ENCODE measurements around the gene NPAT.
"Not testable (repeated sequence)": the region's sequence is repeated elsewhere in the genome, so short reads cannot be mapped to it uniquely, and the experiment has no call there.

Gene NPAT

DNA sequence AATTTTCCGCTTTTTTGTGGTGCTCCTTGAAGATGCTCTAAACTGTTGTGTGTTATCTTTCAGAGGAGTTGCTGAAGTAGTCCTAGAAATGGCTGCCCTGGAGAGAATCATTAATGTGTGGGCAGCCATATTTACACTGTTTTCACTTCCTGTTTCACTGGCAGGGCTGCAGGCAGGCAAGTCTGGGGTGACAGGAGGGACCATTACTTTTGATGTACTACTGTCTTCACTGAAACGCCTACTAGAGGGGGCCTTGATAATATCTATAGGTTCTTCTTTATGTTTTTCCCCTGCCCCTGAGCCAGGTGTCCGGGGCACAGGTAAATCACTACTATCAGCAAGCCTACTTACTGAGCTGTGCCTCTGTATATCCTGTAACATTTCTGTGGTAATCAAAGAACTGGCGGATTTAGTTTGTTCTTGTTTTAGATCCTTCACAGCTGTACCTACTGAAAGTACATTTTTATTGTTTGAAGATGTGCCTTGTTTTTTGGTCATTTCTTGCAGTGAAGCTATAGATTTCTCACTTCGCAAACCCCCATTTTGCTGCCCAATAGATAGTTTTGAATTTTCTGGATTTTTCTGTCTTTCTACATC lies 61.4 kb downstream of the NPAT start:
- H3K36me3 ChIP-seq: peaks cover 89 to 100% (median 96%) of the 10 kb centered on the region in 11 experiments
- H3K9me3 ChIP-seq (replicated peaks in 1 of 11): no peaks in the 10 kb centered on the region
- H3K27ac ChIP-seq: peak overlapping the region in 5 of 11 experiments; percentile 13 to 41 (median 14); a peak in 8 of 22 replicates

DNA sequence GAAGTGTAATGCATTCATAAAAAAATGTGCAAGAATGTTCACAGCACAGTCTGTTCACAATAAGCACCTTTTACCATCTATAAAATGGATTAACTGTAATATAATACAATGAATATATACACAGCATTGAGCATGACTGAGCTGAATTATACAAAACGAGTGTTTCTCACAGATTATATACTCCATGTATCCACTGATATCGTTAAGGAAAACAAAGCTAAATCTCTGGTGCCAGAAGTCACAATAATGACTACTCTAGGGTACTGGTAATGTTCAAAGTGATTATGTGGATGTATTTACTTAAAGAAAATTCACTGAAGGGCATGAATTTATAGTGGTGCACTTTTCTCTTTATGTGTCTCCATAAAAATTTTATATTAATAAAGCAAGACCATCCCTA lies 67.8 kb downstream of the NPAT start:
- H3K9me3 ChIP-seq (replicated peaks in 1 of 11): no peaks in the 10 kb centered on the region
- H3K9ac ChIP-seq: no peak overlapping the region
- no peaks in the 10 kb centered on the region for H3K4me1 ChIP-seq
- H3K4me3 ChIP-seq: no peak overlapping the region
- H3K36me3 ChIP-seq: peaks cover 68 to 100% (median 94%) of the 10 kb centered on the region in 11 experiments
- H4K20me1 ChIP-seq: no peaks in the 10 kb centered on the region
- no peak overlapping the region for H3K27ac ChIP-seq
- no peak overlapping the region for H3K4me2 ChIP-seq
- no peak for TF ChIP-seq Cebpa-rat (IDR thresholded peaks at IDR 0.05)
- no peaks in the 10 kb centered on the region for H3K27me3 ChIP-seq

More for the DNA sequence above, 61.4 kb downstream of the NPAT start:
- Histone ChIP-seq H3K27me3 (no peaks in the 10 kb centered on the region), H3K9ac (no peak overlapping the region), H3K4me3 (no peak overlapping the region), H3K4me1 (peaks cover 0 to 16% (median 6%) of the 10 kb centered on the region in 10 experiments; a peak in 10 of 20 replicates), H4K20me1 (no peaks in the 10 kb centered on the region), H3K4me2 (no peak overlapping the region)
- no peak for TF ChIP-seq Cebpa-rat (IDR thresholded peaks at IDR 0.05)

DNA sequence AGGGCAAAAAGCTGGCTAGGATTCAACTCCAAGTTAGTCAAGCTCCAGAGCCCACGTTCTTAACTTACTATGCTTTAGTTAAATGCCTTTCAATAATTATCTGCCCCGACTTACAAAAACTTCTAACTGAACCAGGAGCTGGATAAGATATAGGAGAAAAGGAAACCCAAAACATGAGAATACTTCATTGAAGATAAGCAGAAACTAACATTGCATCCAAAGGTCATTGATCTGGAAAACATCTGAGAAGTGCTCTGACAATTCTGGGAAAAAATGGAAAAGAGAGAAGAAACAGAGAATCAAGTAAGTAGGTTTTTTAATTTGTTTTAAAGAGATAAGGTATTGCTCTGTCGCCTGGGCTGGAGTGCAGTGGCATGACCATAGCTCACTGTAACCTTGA lies 73.9 kb downstream of the NPAT start:
- no peak overlapping the region for H3K27ac ChIP-seq
- TF ChIP-seq Cebpa-rat (IDR thresholded peaks at IDR 0.05): no peak
- no peaks in the 10 kb centered on the region for H4K20me1 ChIP-seq
- H3K4me1 ChIP-seq: no peaks in the 10 kb centered on the region
- H3K9ac ChIP-seq: no peak overlapping the region
- H3K4me3 ChIP-seq: no peak overlapping the region
- no peak overlapping the region for H3K4me2 ChIP-seq
- no peaks in the 10 kb centered on the region for H3K27me3 ChIP-seq
- no peaks in the 10 kb centered on the region for H3K9me3 ChIP-seq (replicated peaks in 1 of 11)
- peaks cover 93 to 100% (median 98%) of the 10 kb centered on the region in 11 experiments for H3K36me3 ChIP-seq

DNA sequence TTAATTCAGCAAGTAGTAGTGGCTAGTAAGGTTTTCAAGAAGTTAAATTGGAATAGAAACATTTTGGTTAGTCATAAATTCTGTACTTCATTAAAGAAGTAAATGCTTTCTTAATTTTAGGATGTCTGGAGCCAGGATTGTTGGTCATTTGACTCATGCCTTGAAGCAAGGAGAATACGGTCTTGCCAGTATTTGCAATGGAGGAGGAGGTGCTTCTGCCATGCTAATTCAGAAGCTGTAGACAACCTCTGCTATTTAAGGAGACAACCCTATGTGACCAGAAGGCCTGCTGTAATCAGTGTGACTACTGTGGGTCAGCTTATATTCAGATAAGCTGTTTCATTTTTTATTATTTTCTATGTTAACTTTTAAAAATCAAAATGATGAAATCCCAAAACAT lies 75.3 kb downstream of the NPAT start:
- Histone ChIP-seq H4K20me1 (no peaks in the 10 kb centered on the region), H3K9me3 (replicated peaks in 1 of 11) (no peaks in the 10 kb centered on the region), H3K27me3 (no peaks in the 10 kb centered on the region), H3K27ac (no peak overlapping the region), H3K4me2 (no peak overlapping the region), H3K36me3 (peaks cover 98 to 100% (median 100%) of the 10 kb centered on the region in 11 experiments), H3K9ac (no peak overlapping the region), H3K4me3 (no peak overlapping the region), H3K4me1 (no peaks in the 10 kb centered on the region)
- no peak for TF ChIP-seq Cebpa-rat (IDR thresholded peaks at IDR 0.05)

DNA sequence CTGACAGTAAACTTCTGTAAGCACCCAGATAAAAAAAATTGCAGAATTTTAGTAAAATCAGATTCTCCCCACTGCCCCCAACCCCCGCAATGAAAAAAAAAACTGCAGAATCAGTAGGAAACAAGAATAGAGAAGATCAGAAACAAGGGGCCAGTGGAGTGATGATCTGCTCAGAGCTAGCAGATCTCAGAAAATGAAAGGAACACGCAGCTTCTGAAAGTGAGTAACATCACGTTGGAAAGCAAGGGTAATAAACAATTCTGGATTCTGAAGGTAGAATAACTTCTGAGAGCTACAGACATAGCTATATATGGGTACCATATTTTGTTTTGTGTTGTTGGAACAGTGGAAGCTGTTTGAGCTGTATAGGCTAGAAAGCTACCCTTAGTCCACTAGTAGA lies 77.8 kb downstream of the NPAT start:
- no peaks in the 10 kb centered on the region for H3K27me3 ChIP-seq
- no peak for TF ChIP-seq Cebpa-rat (IDR thresholded peaks at IDR 0.05)
- H3K4me2 ChIP-seq: no peak overlapping the region
- H3K4me1 ChIP-seq: no peaks in the 10 kb centered on the region
- H3K9me3 ChIP-seq (replicated peaks in 1 of 11): no peaks in the 10 kb centered on the region
- no peak overlapping the region for H3K27ac ChIP-seq
- peaks cover 94 to 100% (median 96%) of the 10 kb centered on the region in 11 experiments for H3K36me3 ChIP-seq
- H4K20me1 ChIP-seq: no peaks in the 10 kb centered on the region
- no peak overlapping the region for H3K4me3 ChIP-seq
- no peak overlapping the region for H3K9ac ChIP-seq

DNA sequence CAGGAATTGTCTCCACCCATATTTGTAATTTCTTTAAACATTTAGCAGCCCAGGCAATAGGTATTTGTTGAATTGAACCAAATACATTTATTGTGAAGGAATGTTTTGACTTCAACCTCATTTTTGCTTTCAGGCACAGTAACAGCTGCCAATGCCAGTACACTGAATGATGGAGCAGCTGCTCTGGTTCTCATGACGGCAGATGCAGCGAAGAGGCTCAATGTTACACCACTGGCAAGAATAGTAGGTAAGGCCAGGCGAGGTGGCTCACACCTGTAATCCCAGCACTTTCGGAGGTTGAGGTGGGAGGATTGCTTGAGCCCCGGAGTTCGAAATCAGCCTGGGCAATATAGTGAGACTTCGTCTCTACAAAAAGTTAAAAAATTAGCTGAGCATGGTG lies 80.1 kb downstream of the NPAT start:
- no peaks in the 10 kb centered on the region for H3K9me3 ChIP-seq (replicated peaks in 1 of 11)

DNA sequence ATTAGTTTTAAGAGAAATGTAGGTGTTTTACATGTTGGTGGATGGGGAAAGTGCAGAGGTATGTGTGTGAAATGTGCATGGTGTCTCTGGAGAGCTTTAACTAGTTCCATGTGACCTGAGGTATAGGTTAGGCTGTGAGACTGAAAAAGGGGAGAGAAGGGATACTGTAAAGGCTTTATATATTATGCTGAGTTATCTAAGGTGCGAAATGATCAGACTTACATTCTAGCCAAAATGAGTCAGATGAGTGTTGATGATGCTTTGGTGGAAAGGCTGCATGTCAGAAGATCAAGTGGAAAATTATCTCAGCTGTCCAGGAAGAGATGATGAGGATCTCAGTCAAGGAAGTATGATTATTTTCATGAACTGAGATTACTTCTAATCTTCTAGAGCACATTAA lies 85.2 kb downstream of the NPAT start:
- Histone ChIP-seq H3K4me3 (no peak overlapping the region), H3K27ac (no peak overlapping the region), H3K9me3 (replicated peaks in 1 of 11) (no peaks in the 10 kb centered on the region), H3K27me3 (no peaks in the 10 kb centered on the region), H3K4me1 (no peaks in the 10 kb centered on the region), H3K4me2 (no peak overlapping the region), H3K36me3 (peaks cover 53 to 95% (median 81%) of the 10 kb centered on the region in 11 experiments), H3K9ac (no peak overlapping the region), H4K20me1 (peaks cover 0 to 4% (median 0%) of the 10 kb centered on the region in 11 experiments; a peak in 1 of 22 replicates)
- TF ChIP-seq Cebpa-rat (IDR thresholded peaks at IDR 0.05): no peak

More for the DNA sequence above, 80.1 kb downstream of the NPAT start:
- Histone ChIP-seq H4K20me1 (no peaks in the 10 kb centered on the region), H3K4me2 (no peak overlapping the region), H3K36me3 (peaks cover 83 to 100% (median 92%) of the 10 kb centered on the region in 11 experiments), H3K4me3 (no peak overlapping the region), H3K27ac (no peak overlapping the region), H3K27me3 (no peaks in the 10 kb centered on the region), H3K4me1 (no peaks in the 10 kb centered on the region), H3K9ac (no peak overlapping the region)
- TF ChIP-seq Cebpa-rat (IDR thresholded peaks at IDR 0.05): no peak

DNA sequence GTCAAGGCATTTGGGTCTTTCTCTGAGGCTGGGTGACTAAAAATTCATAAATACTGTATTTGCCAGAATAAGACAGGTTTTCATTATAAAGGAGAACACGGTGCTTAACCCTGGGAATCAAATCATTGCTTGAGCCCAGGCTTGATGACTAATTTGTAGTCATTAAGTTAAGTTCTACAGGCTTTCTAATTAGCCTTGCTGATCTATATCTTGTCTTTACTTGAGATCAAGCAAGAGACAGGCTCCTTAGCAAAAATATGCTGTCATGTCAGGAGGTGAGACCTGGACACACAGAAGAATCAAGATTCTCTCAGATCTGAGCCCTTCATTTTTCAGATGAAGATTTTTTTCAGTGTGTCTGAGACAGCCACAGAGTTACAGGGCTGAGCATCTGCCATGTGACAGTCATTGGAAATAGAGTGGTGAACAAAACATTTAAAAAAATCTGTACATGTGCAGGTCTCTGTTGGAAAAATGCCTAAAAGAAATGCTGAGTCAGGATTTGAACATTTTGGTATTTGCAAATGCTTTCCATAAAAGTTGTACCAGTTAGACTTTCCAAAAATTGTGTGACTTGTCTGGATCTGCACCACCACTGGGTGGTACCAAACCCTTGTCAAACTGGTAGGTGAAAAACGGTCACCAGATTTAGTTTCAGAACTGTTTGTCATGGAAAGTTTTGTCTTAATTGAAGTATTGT lies 86.4 kb downstream of the NPAT start:
- Histone ChIP-seq H3K27me3 (no peaks in the 10 kb centered on the region), H3K4me3 (no peak overlapping the region), H3K9ac (no peak overlapping the region), H3K4me1 (no peaks in the 10 kb centered on the region), H3K4me2 (no peak overlapping the region), H4K20me1 (peaks cover 0 to 4% (median 0%) of the 10 kb centered on the region in 11 experiments; a peak in 1 of 22 replicates), H3K27ac (no peak overlapping the region), H3K9me3 (replicated peaks in 1 of 11) (no peaks in the 10 kb centered on the region), H3K36me3 (peaks cover 49 to 88% (median 72%) of the 10 kb centered on the region in 11 experiments)
- no peak for TF ChIP-seq Cebpa-rat (IDR thresholded peaks at IDR 0.05)

DNA sequence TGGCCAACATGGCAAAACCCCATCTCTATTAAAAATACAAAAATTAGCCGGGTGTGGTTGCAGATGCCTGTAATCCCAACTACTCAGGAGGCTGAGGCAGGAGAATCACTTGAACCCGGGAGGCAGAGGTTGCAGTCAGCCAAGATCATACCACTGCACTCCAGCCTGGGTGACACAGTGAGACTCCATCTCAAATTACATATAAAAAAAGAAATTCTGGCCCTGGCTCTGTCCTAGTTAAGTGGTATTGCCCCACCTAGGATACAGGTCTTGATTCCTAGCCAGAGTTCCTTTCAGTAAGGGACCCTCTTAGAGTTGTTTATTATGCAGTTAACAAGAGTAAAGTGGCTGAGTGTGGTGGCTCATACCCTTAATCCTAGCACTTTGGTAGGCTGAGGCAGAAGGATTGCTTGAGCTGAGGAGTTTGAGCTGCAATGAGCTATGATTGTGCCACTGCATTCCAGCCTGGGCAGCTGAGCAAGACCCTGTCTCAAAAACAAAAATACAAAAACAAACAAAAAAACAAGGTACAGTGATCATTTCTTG lies 89.4 kb downstream of the NPAT start:
- not testable (repeated sequence) for H3K4me3 ChIP-seq; H3K27me3 ChIP-seq; H3K9ac ChIP-seq; H3K27ac ChIP-seq; H3K9me3 ChIP-seq (replicated peaks in 1 of 11); H4K20me1 ChIP-seq; H3K4me1 ChIP-seq; H3K4me2 ChIP-seq
- H3K36me3 ChIP-seq: peaks cover 29 to 82% (median 51%) of the 10 kb centered on the region in 11 experiments

All from BLaER1 treated with 17β-estradiol and CSF1 and Interleukin-3, amounts not matched to agents 10 nM and 100 nM (cell line).